Astrocyte of the cerebellum (primary cell): ENCODE results near the gene SCLT1.

Source experiments
- DNase-seq: peaks from one replicate; pipeline ENCODE4 v3.0.0-alpha.2; 2011; ENCODE audit warnings: low read depth
- H3K4me3 ChIP-seq: 2 replicates; pipeline ENCODE4 v1.5.1; 2011; ENCODE audit warnings: mild to moderate bottlenecking, low read depth, low read length, moderate library complexity
- CTCF ChIP-seq: IDR thresholded peaks from 2 replicates; pipeline ENCODE4 v1.5.1; 2012; ENCODE audit warnings: low read length, low read depth, moderate library complexity, mild to moderate bottlenecking; ENCODE audit errors: missing control alignments
- in situ Hi-C: cut with HindIII; loops from 2 replicates; pipeline ENCODE4 v1.10.0; 2017; ENCODE audit warnings: low sequenced_read_pairs

SCLT1 gene

GRCh38 chr4:128837679-128838078, 255.7 kb downstream of the SCLT1 start:
- in situ Hi-C loops: no loop called here
- no peak for DNase-seq

DNA sequence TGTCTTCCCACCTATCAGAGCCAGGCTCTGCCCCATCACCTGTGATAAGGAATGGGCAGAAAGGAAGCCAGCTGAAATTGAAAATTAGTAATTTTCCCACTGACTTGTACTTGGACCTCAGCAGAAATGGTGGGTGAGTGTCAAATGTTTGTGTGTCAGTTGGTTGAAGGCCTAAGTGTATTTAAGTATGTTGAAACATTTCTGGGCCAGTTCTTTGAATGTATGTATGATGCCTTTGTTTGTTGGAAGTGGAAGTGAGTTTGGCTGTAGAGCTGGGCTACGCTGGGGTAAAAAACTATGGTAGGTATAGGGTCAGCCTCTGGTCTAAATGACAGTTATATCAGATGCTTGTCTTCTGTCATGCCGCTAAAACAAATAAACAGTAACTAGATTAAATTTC, 256.1 kb downstream of the SCLT1 start:
- TF ChIP-seq CTCF: no peak
- DNase-seq: no peak
- in situ Hi-C loops: no loop called here
- H3K4me3 ChIP-seq: no peak overlapping the region

More at GRCh38 chr4:128837679-128838078, 255.7 kb downstream of the SCLT1 start:
- H3K4me3 ChIP-seq: no peak overlapping the region
- TF ChIP-seq CTCF: no peak

DNA sequence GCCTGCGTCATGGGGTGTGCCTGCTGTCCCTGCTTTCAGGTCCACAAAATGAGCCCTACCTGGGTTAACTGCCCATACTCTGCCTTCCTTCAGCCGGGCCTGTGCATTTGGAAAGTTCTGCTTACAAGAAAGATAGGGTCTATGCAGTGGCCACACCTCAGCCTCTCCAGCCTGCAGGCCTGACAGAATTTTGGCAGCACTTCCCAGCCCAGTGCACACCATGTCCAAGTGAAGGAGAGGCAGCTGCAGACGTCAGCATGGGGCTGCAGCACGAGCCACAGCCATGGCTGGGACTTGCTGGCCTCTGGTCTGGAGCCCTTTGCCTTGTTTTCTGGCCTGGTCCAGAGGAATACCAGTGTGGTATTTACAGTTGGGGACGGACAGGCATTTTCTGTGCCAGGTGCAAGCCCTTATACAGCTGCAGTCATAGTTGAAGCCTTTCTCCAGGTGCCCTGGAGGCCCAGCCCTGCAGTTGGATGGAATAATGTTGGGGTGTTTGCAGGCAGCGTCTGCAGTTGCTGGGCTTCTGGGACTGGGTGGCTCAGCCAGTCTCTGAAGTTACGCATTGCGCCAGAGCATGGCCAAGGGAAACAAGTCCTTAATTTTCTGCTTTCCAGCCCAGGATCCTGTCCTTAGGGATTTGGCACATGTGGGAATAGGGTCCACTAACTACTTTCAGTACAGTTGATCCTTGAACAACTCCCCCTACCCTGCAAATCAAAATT, 257.7 kb downstream of the SCLT1 start:
- TF ChIP-seq CTCF: no peak
- no peak for DNase-seq
- in situ Hi-C loops: no loop called here
- H3K4me3 ChIP-seq: no peak overlapping the region
